NCI-H82 treated with DMSO at 0.1 percent for 48 hours (cell line): ENCODE measurements around the gene APOBEC4.
"Not testable (repeated sequence)": the region's sequence is repeated elsewhere in the genome, so short reads cannot be mapped to it uniquely, and the experiment has no call there.

Experiments
- DNase-seq: peaks from one replicate; lab custom pipeline; 2025; ENCODE audit not compliant: unreplicated experiment; lab: John Stamatoyannopoulos, UW

Gene APOBEC4

DNA sequence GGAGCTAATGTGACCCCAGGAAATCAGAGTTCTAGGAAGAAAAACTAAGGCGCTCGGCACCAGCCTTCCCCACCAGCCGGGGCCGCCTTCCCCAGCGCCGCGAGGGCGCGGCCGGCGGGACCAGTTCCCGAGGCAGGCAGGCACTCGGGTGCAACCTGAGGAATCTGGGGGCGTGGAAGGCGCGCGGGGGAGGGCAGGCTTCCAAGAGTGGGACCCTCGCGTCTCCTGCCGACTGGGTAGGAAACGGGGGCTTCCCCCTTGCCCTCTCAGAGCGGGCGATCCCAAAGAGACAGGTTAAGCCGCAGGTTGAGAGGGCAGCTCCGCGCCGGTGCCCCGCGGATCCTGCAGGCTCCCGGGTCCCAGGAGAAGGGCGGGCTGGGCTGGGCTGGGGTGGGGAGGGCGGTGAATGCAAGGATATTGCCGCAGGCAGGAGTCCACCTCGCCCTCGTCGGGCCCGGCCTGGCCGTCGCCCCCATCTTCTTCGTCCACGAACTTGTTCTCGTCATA, 18.0 kb downstream of the APOBEC4 start:
- DNase-seq: no peak

DNA sequence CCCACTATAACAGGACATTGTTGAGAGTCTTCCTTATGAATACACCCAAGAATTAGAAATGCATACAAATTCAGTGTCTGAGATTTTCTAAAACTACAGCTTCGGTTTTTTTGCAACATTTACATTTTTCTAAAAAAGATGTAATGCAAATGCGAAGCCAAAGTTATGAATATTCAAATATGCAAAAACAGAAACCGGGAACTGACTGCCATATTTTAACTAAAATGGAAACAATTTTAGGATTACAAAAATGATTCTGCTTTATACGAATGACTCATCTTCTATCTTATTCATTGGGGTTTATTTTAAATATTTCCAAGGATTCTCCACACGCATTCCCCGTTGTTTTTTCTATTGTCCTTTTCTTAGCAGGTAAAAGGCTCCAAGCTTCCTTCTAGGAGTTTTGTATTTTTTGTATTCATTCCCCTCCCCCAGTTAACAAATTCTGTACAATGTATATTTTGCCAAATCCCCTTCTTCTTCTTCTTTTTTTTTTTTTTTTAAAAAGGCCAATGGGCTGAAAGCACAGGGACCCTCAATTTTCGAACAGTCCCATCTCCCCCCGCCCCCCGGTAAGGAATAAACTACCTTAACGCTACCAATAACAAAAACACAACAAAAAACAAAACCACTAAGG, 18.6 kb downstream of the APOBEC4 start:
- DNase-seq: no peak

DNA sequence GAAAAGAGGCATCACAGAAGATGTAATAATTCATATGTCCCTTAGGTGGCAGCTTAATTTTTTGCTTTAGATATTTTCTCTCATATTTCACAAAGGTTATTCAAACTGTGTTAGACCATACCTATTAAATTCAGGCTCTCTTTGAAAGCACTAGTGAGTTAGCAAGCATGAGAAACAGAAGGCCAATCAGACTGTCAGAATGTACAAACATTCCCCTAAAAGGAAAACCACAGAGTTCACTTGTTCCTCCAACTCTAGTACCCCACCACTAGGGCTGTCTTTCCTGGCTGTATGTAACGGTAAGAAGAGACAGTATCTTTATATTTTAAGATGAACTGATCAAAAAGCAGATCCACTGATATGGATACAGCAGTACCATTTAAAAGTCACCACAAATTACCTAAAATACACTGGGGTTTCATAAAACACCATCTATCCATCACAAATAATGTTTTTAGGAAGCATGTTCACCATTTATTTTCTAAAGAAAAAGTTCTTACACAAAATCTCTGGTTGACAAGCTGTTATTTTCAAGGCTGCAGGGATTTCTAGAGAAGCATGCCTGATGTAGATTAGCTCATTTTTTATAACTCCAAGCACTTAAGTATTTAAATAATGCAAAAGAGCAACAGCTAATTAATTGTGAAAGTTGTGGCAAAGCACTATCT, 19.3 kb downstream of the APOBEC4 start:
- DNase-seq: peak; percentile 31

- no peak for DNase-seq
Observed at GRCh38 chr1:183632964-183633363, 20.2 kb downstream of the APOBEC4 start.

DNA sequence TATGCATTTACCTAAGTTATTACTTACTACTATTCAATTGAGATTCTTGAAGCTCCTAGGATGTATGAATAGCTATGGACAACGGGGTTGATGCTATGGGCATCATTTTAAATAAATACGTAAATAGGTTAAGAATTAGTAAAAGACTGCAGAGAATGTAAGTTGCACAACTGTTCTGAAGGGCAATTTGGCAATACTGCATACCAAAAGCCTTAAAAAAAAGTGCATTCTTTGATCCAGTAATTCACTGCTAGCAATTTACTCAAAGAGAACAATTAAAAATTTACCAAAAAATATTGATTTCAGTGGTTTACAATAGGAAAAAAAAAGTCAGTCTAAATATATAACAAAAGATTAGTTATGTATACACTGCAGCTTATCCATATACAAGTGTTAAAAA, 21.0 kb downstream of the APOBEC4 start:
- no peak for DNase-seq

- DNase-seq: peak; percentile 84
Observed at GRCh38 chr1:183630748-183631147, 22.4 kb downstream of the APOBEC4 start.

DNA sequence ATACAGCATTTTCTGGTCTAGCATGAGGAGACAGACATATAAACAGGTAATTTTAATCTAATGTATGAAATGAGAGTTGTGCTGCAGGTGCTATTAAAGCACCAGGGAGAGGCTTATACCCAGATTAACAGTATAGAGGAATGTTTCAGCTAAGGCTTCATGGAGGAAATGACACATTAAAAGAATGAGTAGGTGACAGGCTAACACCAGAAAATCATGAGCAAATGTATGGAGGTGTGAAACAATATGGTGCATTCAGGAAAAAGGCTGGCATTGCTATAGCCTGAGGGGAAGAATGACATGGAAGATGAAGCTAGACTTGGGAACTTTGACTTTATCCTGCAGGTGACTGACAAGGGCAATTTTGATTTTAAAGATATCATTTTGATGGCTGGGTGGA, 24.6 kb downstream of the APOBEC4 start:
- DNase-seq: no peak

DNA sequence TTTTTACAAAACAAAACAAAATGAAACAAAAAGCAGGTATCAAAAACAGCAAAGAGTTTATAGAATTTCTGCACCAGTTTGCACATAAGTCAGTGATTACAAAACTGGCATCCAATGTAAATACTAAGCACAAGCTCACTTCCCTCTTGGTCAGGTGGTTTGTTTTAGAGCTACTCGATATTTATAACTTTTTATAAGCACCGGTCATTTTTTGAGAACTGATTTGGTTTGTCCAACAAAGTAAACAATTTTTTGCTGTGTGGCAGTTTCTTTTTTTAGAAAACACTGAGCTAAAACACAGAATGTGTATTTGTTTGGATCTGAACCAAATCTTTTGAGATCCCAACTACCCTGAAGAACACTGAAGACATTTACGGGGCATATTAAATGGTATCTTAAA, 26.9 kb downstream of the APOBEC4 start:
- DNase-seq: not testable (repeated sequence)

- peak; percentile 53 for DNase-seq
Observed at GRCh38 chr1:183622884-183623785, 30.0 kb downstream of the APOBEC4 start.

DNA sequence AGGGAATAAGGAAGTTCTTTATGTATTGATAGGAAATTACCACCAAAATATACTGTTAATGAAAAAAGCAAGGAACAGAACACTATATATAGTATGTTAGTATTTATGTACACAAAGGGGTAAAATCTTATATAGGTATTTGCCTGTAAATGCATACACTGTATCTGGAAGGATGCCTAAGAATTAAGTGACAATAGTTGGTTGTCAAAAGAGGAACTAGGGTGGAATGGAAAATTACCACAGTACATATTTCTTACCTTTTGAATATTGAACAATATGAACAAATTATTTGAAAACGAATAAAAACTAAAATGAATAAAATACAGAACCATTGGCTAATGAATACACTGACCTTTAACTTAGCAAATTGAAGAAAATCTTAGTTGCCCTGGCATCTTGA, 31.1 kb downstream of the APOBEC4 start:
- no peak for DNase-seq

DNA sequence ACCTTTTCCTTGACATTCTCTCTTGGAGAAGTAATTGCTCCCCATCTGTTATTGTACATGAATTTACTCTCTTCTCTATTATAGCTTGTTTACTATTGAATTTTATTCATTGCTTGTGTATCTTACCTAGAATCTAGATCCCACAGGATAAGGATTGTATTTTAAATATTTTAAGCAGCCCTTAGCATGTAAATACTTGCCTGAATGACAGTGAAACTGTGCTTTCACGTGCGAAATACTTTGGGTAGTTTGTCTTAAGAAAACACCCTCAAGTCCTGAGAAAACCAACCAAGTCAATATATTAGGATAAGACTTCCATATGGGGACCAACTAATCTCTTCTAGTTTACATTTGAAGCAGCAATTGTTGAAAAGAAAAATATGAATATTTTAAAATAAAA, 32.8 kb downstream of the APOBEC4 start:
- no peak for DNase-seq

DNA sequence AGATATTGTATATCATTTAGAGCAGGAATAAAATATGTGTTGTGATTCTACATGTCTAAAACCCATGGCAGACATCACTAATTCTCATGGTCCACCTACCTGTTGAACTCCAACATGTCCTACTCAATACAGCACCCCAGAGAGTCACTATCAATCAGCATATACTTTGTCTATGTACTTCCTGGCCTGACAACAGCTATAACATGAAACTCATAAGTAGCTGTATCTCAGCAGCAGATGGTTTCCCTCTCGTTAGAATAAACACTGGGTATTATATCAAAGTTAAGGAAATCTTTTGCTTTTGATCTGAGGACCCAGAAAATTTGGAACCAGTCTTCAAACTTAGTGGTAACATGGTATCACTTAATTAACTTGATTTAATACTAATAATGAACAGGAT, 33.3 kb downstream of the APOBEC4 start:
- DNase-seq: no peak

DNA sequence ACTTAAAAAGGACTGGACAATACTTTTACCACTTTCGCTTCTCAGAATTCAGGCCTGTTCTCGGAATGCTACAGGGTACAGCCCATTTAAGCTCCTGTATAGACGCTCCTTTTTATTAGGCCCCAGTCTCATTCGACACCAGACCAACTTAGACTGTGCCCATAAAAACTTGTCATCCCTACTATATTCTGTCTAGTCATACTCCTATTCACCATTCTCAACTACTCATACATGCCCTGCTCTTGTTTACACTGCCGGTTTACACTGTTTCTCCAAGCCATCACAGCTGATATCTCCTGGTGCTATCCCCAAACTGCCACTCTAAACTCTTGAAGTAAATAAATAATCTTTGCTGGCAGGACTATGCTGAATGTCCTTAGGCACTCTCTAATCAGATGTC, 34.9 kb downstream of the APOBEC4 start:
- DNase-seq: not testable (repeated sequence)

- not testable (repeated sequence) for DNase-seq
Observed at GRCh38 chr1:183612975-183613374, 40.1 kb downstream of the APOBEC4 start.

DNA sequence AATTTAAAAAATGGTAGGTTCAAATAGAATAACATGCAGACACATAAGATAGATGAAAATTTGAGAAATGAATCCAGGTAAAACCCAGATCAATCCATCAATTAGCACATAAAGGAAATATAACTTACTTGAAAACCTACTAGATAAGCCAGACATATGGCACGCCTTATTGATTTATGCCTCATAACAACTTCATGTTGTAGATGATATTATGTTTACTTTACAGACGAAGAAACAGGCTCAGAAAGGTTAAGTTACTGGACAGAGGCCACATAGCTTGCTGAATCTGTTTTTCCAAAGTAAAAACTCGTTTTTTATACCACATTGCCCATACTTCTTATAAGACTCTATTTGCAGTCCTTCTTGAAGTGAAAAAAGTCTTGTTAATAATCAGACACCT, 40.7 kb downstream of the APOBEC4 start:
- DNase-seq: no peak

DNA sequence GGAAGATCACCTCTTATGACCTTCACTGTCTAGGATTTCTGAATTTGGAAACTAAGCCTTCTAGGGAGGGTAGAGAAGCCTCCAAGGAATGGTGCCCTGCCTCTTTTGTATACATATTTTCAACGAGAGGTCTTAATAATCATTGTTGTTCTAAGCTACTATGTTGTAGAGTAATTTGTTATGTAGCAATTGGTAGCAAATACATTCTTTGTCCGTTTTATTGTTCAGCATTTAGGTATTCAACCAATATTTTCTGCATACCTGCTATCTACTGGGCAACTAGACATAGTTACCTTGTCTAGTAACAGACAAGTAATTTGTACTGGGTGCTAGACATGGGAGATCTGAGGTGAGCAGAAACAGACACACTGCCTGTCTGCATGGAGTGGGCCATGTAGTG, 42.1 kb downstream of the APOBEC4 start:
- DNase-seq: no peak

GRCh38 chr1:183609759-183610452, 43.2 kb downstream of the APOBEC4 start:
- no peak for DNase-seq

GRCh38 chr1:183609313-183609712, 43.8 kb downstream of the APOBEC4 start:
- peak; percentile 17 for DNase-seq

GRCh38 chr1:183607322-183607980, 45.7 kb downstream of the APOBEC4 start:
- DNase-seq: no peak

GRCh38 chr1:183605904-183606303, 47.2 kb downstream of the APOBEC4 start:
- DNase-seq: no peak

DNA sequence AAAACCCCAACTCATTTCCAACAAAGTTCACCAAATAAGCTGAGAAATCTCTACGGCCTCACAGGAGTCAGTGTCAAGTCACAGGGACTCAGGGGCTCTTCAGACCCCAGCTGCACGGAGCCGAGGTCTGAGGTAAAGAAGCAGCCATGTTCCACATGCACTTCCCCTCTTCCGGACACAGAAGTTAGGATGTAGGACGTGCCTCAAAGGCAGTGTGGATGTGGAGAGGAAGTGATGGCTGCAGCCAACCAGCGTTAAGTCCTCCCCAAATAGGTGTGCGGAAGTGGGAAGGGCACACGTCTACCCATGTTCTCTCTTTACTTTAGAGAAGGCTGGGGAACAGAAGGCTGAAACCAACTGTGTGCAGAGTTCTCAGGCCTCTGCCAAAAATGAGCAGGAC, 48.3 kb downstream of the APOBEC4 start:
- DNase-seq: no peak
